NB4 (cell line): ENCODE measurements around the gene CSNK1A1L.

Source experiments
- DNase-seq: peaks from one replicate; pipeline ENCODE4 v3.0.0; 2010; ENCODE audit warnings: low read depth
- H3K4me3 ChIP-seq: one replicate; pipeline ENCODE4 v1.5.1; 2011; ENCODE audit warnings: mild to moderate bottlenecking, low read depth, low read length, moderate library complexity
- MYC ChIP-seq: IDR thresholded peaks from 2 replicates; pipeline ENCODE4 v1.6.1; 2011; ENCODE audit warnings: low read depth, low read length
- POLR2A ChIP-seq: IDR thresholded peaks from 2 replicates; pipeline ENCODE4 v1.6.1; 2011; ENCODE audit warnings: mild to moderate bottlenecking; ENCODE audit not compliant: insufficient read length; ENCODE audit errors: extremely low read depth
- TF ChIP-seq, protein P1 (sequence below): IDR thresholded peaks from 2 replicates; pipeline ENCODE4 v1.6.1; 2011; ENCODE audit warnings: low read depth, low read length
- TF ChIP-seq, protein P2 (sequence below): IDR thresholded peaks from one replicate; pipeline ENCODE4 v1.5.1; 2012; ENCODE audit warnings: low read depth, low read length

CSNK1A1L gene

DNA sequence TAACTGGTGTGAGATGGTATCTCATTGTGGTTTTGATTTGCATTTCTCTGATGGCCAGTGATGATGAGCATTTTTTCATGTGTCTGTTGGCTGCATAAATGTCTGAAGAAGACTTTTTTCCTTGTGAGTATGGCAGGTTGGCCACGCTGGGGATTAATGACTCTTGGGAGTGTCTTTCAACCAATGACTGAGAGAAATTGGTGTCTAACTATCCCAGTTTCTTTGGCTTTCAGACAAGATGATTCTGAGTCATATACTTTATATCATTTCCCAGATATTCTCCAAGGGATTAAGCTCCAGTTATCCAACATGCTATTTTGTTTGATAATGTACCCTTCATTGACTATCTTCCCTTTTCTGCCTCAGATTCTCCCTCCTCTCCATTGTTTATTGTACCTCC is 35.5 kb upstream of the CSNK1A1L start:
- TF ChIP-seq MYC = no peak
- no peak for TF ChIP-seq POLR2A
- TF ChIP-seq, protein P1, sequence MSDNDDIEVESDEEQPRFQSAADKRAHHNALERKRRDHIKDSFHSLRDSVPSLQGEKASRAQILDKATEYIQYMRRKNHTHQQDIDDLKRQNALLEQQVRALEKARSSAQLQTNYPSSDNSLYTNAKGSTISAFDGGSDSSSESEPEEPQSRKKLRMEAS = no peak
- TF ChIP-seq, protein P2, sequence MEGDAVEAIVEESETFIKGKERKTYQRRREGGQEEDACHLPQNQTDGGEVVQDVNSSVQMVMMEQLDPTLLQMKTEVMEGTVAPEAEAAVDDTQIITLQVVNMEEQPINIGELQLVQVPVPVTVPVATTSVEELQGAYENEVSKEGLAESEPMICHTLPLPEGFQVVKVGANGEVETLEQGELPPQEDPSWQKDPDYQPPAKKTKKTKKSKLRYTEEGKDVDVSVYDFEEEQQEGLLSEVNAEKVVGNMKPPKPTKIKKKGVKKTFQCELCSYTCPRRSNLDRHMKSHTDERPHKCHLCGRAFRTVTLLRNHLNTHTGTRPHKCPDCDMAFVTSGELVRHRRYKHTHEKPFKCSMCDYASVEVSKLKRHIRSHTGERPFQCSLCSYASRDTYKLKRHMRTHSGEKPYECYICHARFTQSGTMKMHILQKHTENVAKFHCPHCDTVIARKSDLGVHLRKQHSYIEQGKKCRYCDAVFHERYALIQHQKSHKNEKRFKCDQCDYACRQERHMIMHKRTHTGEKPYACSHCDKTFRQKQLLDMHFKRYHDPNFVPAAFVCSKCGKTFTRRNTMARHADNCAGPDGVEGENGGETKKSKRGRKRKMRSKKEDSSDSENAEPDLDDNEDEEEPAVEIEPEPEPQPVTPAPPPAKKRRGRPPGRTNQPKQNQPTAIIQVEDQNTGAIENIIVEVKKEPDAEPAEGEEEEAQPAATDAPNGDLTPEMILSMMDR = no peak
- H3K4me3 ChIP-seq = no peak overlapping the region
- no peak for DNase-seq

DNA sequence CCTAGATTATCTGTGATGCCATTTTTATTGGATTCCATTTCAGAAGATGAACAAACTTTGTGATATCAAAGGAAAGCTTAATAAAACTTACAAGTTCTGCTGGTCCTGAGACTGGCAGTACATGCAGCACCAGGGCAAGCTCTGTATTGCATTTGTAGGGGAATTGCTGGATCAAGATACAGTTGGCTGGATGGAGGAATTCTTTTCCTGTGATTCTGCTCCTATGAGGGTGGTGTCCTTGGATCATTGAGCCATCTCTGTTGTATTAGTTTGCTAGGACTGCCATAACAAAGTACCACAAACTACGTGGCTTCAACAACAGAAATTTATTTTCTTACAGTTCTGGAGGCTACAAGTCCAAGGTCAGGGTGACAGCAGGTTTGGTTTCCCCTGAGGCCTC is 33.9 kb upstream of the CSNK1A1L start:
- DNase-seq = no peak
- H3K4me3 ChIP-seq = no peak overlapping the region
- TF ChIP-seq MYC (no peak), POLR2A (no peak)
- TF ChIP-seq, protein P1 = no peak
- TF ChIP-seq, protein P2 = no peak

DNA sequence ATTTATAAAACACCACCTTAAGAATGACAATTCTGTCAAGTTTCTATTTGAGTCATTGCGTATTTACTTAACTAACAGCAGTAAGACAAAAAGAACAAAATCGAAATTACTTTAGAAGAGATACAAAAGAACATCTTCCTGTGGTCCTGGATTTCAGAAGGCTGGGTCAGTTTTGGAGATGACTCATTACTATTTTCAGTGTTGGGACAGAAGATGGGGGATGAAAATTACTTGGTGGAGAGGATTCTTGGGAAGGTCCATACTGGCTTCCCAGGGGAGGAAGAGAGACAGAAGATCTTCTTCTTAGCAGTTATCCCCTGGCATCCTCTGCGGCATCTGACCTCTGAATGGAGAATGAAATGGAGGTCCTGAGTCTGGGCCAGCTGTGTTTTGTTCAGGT is 33.5 kb upstream of the CSNK1A1L start:
- TF ChIP-seq, protein P2 = no peak
- TF ChIP-seq MYC (no peak), POLR2A (no peak)
- TF ChIP-seq, protein P1 = no peak
- DNase-seq = no peak
- no peak overlapping the region for H3K4me3 ChIP-seq

DNA sequence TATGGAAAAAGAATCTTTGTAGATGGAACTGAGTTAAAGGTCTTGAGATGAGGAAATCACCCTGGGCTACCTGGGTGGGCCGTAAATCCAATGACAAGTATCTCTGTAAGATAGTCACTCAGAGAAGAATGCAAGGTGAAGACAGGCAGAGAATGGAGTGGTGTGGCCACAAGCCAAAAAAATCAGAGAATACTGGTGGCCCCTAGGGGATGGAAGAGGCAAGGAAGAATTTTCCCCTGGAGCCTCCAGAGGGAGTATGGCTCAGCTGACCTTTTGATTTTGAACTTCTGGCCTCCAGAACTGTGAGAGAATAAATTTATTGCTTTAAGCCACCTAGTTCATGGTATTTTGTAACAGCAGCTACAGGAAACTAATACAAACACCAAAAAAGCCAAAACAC is 32.7 kb upstream of the CSNK1A1L start:
- TF ChIP-seq, protein P1 = no peak
- no peak overlapping the region for H3K4me3 ChIP-seq
- no peak for DNase-seq

DNA sequence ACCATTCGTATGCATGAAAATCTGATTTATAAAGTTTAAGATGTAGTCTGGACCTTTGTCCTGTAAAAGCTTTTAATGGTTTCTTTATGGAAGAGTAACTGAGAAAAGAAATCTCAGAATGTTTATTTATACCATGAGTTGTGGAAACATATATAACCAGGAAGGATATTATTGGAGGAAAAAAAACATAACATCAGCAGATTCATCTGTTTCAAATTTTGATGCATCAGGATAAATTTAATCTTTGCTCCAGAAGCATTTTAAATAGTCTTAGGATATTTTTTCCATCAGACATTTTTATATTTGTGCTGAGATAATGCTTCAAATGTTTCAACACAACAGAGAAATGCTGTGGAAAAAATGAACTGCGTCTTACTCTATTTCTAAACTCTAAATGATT is 31.2 kb upstream of the CSNK1A1L start:
- no peak for TF ChIP-seq MYC
- TF ChIP-seq POLR2A = no peak
- TF ChIP-seq, protein P2 = no peak
- TF ChIP-seq, protein P1 = no peak
- no peak for DNase-seq
- H3K4me3 ChIP-seq = no peak overlapping the region

DNA sequence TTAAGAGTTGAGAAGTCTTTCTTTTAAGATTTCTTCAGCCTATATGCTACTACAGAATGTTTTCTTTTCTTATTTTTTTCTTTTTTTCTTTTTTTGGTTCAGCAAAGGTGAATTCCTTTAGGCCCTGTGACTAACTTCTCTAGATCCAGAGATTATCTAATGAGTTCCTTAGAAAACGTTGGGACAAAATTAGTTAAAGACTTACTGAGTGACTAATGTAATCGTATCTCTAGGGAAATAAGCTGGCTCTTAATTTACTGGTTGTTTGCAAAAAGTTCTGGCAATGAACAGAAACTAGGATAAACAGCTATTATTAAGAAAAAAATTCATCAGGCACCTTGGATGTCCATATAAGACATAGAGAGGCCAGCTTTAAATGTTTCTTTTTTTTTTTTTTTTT is 30.7 kb upstream of the CSNK1A1L start:
- no peak for DNase-seq
- TF ChIP-seq MYC (no peak), POLR2A (no peak)
- TF ChIP-seq, protein P1 = no peak
- TF ChIP-seq, protein P2 = no peak
- no peak overlapping the region for H3K4me3 ChIP-seq
